GM04504 (cell line): ENCODE data around the gene KCNA5.

Source experiments
- DNase-seq: peaks from one replicate; pipeline ENCODE4 v3.0.0-alpha.2; 2012; ENCODE audit warnings: low read depth

The KCNA5 gene

DNA sequence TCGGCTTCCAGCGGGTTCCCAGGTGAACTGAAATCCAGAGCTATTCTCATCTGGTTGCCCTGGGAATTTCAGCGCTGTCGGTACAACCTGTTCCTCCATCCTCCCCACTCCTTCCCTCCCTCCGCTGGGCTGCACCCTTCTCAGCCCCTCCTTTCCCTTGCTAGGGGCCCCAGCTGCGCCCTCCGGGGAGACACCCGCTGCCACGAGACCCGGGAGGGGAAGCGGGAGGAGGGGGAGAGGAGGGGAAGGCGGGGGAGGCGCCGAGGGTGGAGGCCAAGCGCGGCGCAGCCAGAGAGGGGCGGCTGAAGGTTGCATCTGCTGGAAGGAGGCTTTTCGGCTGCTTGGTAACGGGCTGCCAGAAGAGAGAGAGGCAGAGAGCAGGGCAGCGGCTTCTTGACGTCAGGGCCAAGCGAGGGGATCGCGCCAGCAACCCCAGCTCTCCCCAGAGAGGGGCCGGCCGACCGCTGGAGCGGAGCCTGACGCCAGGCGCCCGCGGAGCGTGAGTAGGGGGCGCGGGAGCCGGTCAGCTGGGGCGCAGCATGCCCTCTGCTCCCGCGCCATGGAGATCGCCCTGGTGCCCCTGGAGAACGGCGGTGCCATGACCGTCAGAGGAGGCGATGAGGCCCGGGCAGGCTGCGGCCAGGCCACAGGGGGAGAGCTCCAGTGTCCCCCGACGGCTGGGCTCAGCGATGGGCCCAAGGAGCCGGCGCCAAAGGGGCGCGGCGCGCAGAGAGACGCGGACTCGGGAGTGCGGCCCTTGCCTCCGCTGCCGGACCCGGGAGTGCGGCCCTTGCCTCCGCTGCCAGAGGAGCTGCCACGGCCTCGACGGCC is at the start of gene KCNA5:
KCNA5 (plus strand) TSS at position 291 of the 831 bp plus-strand sequence; CDS start at position 560, 269 bp downstream.
- no peak for DNase-seq

DNA sequence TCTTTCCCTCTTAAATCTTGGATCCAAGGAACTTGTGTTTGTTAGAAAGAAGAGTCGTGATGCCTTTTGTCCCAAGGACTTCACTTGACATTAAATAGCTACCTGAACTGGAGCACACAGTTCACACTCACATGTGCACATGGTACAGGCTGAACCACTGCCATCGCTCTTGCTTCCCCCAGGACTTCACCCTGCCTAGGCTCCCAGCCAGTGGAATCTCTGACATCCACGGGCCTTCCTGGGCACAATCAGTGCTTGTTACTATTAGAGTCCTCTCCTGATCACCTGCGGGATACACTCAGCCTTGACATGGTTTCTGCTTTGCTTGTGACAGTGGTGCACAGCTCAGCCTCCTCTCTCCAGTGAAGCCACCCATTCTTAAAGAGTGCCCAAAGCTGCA is 49.1 kb upstream of the KCNA5 start:
- DNase-seq = no peak

DNA sequence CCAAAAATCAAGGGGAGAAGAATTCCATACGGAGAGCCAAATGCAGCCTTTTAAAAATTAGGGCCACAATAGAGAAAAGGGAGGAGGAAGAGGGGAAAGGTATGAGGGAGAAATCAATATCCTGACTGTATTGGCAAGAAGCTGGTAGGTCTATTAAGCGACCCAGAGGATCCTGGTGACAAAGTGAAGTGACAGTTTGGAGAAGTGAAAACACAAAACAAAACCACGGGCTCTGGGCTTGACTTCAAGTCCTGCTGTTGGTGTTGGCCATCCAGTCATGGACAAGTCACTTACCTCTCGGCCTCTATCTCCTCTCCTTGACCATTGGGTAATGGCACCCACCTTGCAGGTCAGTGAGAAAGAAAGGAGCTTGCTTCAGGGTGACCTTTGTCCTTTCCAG is 47.0 kb upstream of the KCNA5 start:
- DNase-seq = no peak

DNA sequence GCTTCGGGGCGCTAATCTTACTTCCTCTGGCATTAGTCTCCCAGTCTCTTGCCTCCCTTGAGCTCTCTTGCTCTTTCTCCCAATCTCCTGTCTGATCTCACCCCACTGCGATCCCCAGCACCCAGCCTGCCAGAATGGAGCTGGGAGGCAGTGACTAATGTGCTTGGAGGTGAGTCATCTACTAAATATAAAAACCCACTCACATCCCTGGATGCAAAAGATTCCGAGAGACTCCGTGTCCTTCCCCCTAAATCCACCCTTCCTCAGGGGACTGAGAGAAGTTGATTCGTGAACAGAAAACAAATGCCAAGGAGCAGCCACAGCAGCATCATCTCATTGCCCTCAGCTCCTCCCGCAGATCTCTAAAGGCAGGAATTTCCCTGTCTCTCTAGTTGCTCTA is 45.7 kb upstream of the KCNA5 start:
- peak; percentile 84 for DNase-seq

DNA sequence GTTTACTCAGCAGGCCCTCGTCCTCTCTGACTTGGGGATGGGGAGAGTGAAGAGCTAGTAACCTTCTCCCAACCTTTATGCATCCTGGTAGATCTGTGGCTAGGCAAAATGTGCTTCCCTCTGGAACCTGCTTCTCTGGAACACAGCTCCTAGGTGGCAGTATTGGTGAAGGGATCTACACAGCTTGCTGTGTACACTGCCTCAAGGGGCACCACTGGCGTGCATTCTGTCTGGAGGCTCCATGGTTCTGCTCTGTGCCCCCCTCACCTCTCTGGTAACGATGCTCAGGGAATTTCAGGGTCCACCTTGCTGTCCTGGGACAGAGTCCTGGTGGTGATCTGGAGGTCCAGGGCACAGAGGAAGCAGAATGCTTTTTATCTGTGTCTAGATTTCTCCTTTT is 43.5 kb upstream of the KCNA5 start:
- DNase-seq = no peak

DNA sequence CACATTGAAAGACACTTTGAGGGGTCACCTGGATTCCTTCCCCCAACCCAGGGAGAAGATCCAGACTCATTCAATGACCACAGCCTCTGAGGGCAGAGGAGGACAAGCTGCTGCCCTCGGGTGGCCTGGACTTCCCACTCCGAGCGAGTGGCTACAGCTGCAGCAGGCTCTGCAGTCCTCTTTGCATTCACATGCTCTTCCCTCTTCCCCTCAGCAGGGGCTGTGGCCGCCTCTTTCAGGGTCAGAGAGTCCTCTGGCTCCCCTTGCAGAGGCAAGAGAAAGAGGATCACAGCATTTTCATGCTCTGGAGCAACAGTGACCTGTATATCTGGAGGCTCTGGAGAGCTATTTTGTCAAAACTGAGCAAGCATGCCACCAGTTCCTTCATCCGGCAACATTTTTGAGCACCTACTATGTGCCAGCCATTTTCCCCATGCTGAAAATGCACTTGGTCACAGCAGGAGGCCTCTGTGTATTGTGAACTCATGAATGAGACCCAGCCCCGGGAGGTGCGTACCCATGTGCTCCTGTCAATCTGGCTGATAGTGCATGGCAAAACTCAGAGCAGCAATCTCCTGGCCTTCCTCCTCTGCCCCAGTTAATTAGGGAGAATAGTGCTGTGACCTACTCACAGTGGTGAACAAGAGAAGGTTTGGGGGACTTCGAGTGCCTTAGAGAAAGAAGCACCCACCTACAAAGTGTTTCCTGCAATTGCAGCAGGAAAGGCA is 42.9 kb upstream of the KCNA5 start:
- no peak for DNase-seq

DNA sequence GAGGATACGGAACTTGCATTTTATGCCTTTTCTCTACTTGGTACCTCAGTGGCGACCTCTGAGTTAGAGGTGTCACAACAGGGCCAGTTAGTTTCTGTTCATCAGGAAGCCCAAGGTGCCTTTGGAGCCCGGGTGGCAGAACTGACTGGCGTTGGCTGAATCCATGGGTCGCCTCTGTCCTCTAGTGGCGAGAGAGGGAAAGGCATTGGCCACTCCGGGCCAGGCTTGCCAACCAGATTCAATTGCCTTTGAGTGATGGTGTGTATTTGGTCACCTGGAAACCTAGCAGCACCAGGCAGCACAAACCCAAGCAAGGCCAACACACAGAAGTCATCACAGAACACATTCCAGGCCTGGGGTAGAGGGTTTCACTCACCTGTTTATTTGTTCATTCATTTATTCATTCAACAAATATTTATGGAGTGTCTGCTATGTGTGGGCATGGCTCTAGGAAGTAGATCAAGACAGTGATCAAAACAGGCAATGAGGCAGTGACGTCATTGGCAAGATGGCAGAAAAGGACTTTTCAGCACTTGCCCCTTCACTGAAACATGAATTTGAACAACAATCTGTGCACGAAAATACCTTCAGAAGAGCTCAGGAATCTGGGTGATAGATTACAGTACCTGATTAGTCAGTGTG is 40.5 kb upstream of the KCNA5 start:
- DNase-seq = peak; percentile 30

DNA sequence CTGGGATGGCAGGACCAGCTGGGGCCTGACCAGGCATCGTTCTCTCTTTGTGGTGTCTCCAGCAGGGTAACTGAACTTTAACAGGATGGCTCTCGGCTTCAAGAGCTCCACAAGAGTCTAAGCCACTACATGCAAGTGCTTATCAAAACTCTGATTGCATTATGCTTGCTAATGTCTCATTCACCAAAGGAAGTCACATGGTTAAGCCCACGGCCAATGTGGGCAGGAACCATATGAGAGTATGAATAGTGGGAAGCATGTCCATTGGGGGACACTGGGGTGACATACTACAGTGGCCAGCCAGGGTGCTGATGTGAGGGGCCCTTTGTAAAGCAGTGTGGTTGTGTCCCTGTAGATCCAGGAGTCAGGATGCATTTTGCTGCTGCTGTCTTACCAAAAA is 35.0 kb upstream of the KCNA5 start:
- no peak for DNase-seq

DNA sequence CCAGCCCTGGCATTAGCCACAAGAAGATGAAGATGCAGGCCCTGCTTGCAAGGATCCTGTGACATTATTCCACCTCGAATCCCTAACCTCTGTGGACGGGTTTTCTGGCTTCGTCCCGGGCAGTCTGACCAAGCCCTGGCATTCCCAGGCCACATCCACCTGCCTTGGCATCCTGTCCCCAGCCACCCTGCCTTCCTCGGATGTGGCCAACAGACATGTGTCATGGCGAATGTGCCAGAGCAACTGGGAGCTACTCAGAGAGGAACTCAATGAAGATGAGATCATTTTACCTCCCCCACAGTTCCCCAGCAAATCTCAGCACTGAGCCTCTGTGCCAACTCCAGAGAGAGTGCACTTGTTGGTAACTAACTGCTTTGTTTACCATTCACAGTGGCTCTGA is 33.5 kb upstream of the KCNA5 start:
- no peak for DNase-seq

DNA sequence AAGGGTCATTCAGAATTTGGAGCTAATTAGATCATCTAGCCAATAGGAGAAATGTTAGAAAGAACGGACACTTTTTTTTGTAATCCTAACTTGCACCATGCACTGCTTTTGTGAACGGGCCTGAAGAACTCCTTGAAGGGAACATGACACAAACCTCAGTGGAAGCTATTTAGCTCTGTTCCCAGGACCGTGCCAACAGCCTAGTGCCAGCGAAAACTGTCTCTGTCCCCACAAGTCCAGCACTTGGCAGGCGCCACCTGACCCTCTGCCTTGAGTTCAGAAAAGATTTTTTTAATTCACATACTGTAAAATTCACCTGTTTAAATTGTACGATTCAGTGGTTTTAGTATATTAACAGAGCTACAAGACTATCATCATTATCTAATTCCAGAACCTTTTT is 31.3 kb upstream of the KCNA5 start:
- DNase-seq = no peak

DNA sequence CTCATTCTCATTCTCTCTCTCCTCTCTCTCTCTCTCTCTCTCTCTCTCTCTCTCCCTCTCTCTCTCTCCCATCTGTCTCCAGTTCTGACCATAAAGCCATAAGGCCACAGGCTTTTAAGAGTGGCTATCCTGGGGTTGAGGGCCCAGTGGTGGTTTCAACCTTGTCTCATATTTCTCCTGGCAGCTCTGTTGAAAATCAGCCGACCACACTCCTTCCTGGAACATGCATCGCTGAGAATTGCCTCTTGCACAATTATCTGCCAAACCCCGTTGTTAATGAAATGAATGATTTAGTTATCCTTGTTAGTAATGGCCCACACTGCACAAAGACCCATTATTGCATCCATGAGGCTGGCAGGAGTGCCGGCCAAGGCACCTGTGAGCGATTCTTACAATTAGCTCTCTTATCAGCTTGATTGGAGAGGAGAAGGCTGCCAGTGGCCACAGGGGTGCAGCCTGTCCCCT is 30.4 kb upstream of the KCNA5 start:
- no peak for DNase-seq

DNA sequence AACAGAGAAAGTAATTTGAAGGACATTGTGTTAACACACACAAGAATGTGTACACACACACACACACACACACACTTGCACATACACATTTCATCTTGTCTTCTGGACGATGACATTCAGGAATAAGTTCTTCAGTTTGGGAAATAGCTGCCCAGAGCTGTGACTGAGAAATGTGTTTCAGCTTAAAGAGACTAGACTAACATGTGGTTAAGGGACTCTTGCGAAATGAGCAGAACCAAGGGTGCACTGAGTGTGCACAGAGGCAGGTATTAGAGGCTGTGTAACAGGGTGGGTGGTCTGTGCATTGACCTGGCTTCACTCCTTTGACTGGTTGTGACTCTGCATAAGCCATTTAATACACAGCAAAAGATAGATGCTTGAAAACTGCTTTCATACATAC is 29.4 kb upstream of the KCNA5 start:
- DNase-seq = no peak

DNA sequence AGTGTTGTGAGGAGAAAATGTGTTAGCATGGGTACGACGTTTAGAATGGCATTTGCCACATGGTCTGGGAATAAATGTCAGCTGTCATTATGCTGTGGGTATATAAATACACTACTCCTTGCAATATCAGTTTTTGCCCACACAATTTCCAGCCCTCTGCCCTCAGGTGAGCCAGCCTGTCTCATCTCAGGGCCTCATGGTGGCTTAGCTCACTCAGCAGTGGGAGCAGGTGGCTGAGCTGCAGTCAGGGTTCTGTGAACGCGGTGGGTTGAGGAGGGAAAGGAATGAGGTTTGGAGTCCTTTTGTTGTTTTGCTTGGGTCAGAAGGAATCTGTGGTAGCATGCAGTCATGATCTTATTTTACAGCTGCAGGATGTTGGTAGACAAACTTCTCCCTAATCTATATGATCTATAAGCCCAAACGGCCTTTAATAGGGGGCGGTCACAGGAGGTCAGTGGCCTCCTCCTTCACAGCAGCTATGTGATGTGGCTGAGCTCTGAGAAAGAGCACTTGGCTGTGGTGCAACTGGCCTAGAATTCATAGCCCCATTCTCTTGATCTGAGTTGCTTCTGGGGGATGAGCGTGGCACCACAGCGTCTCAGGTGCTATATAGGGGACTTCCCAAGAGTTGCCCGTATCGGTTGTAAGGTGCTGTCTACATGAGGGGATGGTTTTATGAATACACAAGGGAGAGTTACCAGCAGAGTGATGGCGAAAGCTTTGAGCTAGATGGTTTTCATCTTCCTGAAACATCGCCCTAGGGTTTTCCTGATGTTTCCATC is 27.8 kb upstream of the KCNA5 start:
- DNase-seq = no peak

DNA sequence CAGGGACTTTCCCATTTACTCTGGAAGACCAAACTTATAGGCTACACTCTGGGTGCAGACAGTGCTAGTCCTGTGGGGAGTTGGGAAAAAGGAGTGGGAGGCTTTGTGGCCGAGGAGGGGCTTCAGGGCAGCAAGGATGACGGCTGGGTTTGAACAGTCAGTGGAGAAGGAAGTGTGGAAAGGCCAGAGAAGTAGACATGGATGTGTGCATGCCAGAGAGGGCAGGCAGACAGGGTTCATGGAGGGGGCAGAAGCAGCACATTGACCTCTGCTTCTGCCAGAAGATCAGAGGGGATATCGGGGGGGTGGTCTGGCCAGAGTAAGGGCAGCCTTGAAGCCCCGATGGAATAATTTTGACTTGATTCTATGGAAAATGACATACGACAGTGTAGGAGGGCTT is 27.2 kb upstream of the KCNA5 start:
- no peak for DNase-seq

DNA sequence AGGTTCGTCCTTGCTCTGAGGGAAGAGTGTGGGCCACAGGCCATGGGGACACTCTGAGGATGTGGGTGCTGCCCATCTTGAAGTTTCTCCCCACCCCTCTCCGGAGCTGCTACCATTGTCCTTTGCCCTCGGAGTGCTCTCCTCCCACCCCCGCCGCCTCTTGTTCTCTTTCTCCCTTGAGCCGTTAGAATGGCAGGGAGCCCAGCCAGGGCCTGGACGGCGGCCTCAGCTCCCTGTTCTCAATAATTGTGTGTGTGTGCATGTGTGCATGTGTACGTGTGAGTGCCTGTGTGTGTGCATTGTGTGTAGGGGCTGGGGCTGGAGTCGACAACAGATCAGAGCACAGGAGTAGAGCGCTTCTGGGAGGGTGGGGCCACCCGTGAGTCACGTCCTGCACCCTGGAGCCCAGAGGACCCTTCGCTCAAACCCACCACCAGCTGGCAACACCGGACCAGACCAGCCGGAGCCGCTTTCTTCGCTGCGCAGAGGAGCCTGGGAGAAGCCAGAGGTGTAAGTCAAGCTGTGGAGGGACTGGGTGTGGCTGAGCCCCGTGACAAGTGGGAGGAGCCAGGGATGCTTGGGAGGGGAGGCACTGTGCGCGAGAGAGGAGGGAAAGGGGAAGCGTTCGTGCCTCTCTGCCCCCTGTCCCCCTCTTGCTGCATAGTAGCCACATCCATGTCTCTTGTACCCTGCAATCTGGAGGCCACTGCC is 25.9 kb upstream of the KCNA5 start:
- no peak for DNase-seq

DNA sequence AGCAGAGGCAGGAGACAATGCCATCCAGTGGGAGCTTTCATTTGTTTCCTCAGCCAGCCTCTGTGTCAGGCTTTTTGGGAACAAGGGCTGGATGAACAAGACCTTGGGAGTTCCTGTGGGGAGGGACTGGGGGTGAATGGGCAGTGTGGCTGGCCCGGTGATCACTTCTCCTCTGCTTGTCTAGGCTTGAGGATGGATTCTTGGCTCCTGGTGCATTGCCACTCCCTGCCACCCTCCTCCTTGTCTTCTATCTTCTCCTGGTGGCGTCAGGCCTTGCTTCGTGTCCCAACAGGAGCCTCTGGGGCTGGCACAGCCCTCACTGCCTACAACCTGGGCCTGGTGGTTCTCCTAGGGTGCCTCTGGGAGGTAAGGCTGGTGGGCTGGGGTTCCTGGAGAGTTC is 25.0 kb upstream of the KCNA5 start:
- DNase-seq = no peak

DNA sequence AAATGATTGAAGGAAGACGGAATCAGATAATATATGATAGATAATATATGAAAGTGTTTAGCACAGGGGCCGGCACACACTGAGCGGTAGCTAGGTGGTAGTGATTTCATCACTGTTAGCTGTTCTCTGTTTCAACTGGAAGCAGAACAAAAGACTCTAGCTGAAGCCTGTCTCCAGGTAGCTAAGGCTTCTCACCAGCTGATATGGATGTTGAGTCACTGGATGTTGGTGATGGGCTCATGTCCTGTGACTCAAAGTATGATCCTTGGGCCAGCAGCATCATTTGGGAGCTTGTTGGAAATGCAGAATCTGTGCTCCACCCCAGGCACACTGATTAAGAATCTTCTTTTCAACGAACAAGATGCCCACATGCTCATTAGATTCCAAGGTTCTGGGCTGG is 21.7 kb upstream of the KCNA5 start:
- DNase-seq = no peak

DNA sequence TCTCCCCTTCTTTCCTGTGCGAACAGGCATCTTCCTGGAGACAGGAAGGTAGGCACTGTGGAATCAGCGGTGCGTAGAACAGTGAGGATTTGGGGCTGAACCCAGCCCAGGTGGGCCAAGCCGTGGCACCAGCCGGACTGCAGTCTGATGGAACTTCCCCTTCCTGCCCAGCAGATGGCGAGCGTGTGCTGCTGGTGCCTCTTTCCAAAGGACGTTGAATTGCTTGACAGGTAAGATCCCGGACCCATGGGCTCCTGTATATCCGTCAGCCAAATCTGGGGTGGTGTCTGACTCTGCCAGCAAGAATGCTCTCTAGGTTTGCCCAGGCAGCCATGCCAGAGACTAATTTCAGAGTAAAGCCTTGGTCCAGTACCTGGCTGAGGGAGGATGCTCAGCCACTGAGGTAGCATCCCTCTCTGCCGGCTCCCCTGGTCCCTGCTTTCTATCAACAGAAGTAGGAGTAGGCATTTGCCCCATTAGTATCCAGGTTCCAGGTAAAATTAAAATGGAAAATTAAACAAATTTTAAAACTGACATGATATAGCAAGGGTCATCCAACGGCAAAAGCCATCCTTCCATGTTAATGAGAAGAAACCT is 21.1 kb upstream of the KCNA5 start:
- DNase-seq = no peak

DNA sequence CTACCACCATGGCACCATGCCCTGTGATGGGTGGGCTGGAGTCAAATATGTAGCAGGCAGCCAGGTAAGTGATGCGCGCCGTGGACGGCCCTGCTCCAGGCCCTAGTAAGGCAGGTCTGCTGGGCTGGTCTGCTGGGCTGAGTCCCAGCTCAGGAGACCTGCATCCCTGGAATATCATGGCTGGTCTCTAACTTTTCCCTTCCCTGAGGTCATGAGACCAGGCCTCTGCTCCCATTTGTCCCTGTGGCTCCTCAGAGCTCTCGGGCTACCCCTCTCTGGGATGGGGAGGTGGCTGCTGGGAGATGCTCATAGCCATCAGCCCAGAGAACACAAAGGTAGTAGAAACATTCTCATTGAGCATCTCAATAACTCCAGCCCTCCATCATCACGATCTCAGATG is 19.8 kb upstream of the KCNA5 start:
- DNase-seq = no peak

DNA sequence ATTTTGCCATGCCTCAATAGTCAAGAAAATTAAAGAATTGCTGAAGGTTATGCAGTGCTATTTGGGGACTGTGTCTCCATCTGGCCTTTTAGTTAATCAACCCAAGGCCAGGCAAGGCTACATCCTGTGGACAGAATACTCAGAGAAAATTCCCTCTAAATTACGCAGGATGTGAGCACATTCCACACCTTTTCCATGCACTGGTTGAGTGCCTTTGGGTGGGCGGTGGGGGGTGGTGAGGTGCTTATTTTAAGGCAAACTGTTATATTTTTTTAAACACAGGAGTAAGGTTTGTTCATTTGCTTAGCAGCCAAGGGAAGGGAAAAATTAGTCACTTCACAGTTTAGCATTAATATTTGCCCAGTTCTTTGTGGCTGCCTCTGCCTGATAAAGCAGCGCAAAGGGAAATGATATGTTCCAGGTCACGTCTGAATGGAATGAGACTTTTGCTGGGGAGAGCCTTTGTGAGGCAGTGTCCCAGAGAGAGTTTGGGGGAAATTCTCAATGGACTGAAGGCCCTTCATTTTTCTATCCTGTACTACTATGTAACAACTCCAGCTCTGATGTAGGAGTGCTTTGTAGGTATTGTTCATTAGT is 17.2 kb upstream of the KCNA5 start:
- DNase-seq = no peak
